Upper lobe of right lung (tissue), 1 donor: Measurements from ENCODE around the gene COQ8A. TPM values are rescaled to one million over a fixed set of nuclear protein-coding genes. Genes with fewer than 3 reads are reported as not detected.

Experiments
- ATAC-seq: fragments of 200-7000 bp; cut with Tn5 transposase; one replicate; pipeline ENCODE4 v1.9.1; 2020; ENCODE audit warnings: mild to moderate bottlenecking, moderate library complexity
- DNase-seq: peaks from one replicate; pipeline ENCODE4 v3.0.0-alpha.2; 2020
- H3K27ac ChIP-seq: fragments of 200-600 bp; one replicate; pipeline ENCODE4 v1.8.0; 2022
- H3K27me3 ChIP-seq: fragments of 200-600 bp; one replicate; pipeline ENCODE4 v1.8.0; 2022; ENCODE audit warnings: mild to moderate bottlenecking
- H3K36me3 ChIP-seq: fragments of 200-600 bp; one replicate; pipeline ENCODE4 v1.8.0; 2022
- H3K4me1 ChIP-seq: fragments of 200-600 bp; one replicate; pipeline ENCODE4 v1.8.0; 2022
- H3K4me3 ChIP-seq: fragments of 200-600 bp; one replicate; pipeline ENCODE4 v1.8.0; 2022; ENCODE audit warnings: mild to moderate bottlenecking
- H3K9me3 ChIP-seq: fragments of 200-600 bp; one replicate; pipeline ENCODE4 v1.8.0; 2022
- CTCF ChIP-seq: fragments of 200-600 bp; IDR thresholded peaks from one replicate; pipeline ENCODE4 v1.8.0; 2022; ENCODE audit warnings: antibody characterized with exemption
- intact Hi-C: fragments of 100-400 bp; cut with DNase I; formaldehyde crosslinking; loops from one replicate; pipeline ENCODE4 v1.11.0; 2022
- total RNA-seq: library from RNA; stranded (reverse); fragmentation: NEBNext Ultra II Directional; extraction: Animal tissue kit (Norgen Biotek cat#: 25700); gene quantifications from one replicate; pipeline ENCODE4 v1.2.1, GENCODE V29; 2021
- donor health status: DM: no; HTN: yes; CAD: no; lungs with severe emphysema.

Gene COQ8A
- total RNA-seq, 1 donor from 2014 or later: 30.6 TPM

GRCh38 chr1:226902601-226903000, 37.5 kb upstream of the COQ8A start:
- Histone ChIP-seq H3K9me3 (no peaks in the 10 kb centered on the region), H3K4me1 (no peaks in the 10 kb centered on the region), H3K4me3 (no peak overlapping the region), H3K36me3 (peaks cover 6% of the 10 kb centered on the region), H3K27ac (no peak overlapping the region), H3K27me3 (no peaks in the 10 kb centered on the region)
- TF ChIP-seq CTCF: no peak
- DNase-seq (no peak), ATAC-seq (peak; percentile 26)
- intact Hi-C loops: no loop called here

- Histone ChIP-seq H3K36me3 (peaks cover 6% of the 10 kb centered on the region), H3K9me3 (no peaks in the 10 kb centered on the region), H3K4me1 (no peaks in the 10 kb centered on the region), H3K27ac (no peak overlapping the region), H3K27me3 (no peaks in the 10 kb centered on the region), H3K4me3 (no peak overlapping the region)
- intact Hi-C loops: no loop called here
- DNase-seq: no peak
- TF ChIP-seq CTCF: no peak
- ATAC-seq: no peak
Observed at GRCh38 chr1:226903819-226904716, 36.0 kb upstream of the COQ8A start.

- TF ChIP-seq CTCF: no peak
- no peak for DNase-seq
- ATAC-seq: no peak
- Histone ChIP-seq H3K27ac (no peak overlapping the region), H3K4me3 (no peak overlapping the region), H3K4me1 (no peaks in the 10 kb centered on the region), H3K36me3 (no peaks in the 10 kb centered on the region), H3K9me3 (no peaks in the 10 kb centered on the region), H3K27me3 (no peaks in the 10 kb centered on the region)
- intact Hi-C loops: no loop called here
Observed at GRCh38 chr1:226904772-226905171, 35.3 kb upstream of the COQ8A start.

- no peaks in the 10 kb centered on the region for H3K27me3 ChIP-seq
- no peaks in the 10 kb centered on the region for H3K4me1 ChIP-seq
- TF ChIP-seq CTCF: no peak
- DNase-seq (no peak), ATAC-seq (no peak)
- no peaks in the 10 kb centered on the region for H3K36me3 ChIP-seq
- intact Hi-C loops: no loop called here
- no peaks in the 10 kb centered on the region for H3K9me3 ChIP-seq
- H3K27ac ChIP-seq: no peak overlapping the region
- H3K4me3 ChIP-seq: no peak overlapping the region
Observed at GRCh38 chr1:226908419-226908818, 31.7 kb upstream of the COQ8A start.

GRCh38 chr1:226908913-226909312, 31.2 kb upstream of the COQ8A start:
- H3K27ac ChIP-seq: no peak overlapping the region
- H3K4me3 ChIP-seq: no peak overlapping the region
- ATAC-seq (no peak), DNase-seq (no peak)
- H3K4me1 ChIP-seq: no peaks in the 10 kb centered on the region
- intact Hi-C loops: no loop called here
- H3K9me3 ChIP-seq: no peaks in the 10 kb centered on the region
- no peak for TF ChIP-seq CTCF
- no peaks in the 10 kb centered on the region for H3K27me3 ChIP-seq
- no peaks in the 10 kb centered on the region for H3K36me3 ChIP-seq
